NCI-H146 treated with DMSO at 0.1 percent for 48 hours (cell line): ENCODE results near the gene IL12RB1.
"Not testable (repeated sequence)": the region's sequence is repeated elsewhere in the genome, so short reads cannot be mapped to it uniquely, and the experiment has no call there.

Experiments used
- DNase-seq: peaks from one replicate; lab custom pipeline; 2025; ENCODE audit not compliant: unreplicated experiment; lab: John Stamatoyannopoulos, UW

The IL12RB1 gene

DNA sequence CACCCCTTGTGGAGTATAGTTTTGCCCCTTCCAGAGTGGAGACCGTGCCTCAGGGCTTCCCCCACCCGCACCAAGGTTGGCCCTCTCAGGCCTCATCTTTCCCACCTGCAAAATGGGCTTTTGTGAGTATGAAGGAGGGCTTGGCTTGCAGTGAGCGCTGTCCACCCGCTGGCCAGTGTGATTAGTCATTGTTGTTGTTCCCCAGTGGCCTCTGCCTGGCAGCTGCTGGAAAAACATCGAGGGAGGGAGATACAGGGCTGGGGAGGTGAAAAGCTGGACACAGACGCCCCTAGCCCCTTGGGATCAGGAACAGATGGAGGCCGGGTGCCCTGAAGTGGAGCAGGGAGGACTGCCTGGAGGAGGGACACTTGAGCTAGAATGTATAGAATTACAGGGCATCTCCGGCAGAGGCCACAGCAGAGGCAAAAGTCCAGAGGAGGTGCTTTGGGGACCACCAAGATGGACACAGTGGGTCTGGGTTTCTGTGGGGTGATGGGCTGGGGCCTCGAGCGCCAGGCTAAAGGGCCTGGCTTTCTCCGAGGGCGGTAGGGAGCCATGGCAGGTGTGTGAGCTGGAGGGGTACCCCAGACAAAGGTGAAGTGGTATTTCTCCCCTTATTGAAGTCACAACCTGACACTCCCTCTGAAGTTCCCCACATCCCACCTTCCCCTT, 3.9 kb upstream of the IL12RB1 start:
- no peak for DNase-seq

DNA sequence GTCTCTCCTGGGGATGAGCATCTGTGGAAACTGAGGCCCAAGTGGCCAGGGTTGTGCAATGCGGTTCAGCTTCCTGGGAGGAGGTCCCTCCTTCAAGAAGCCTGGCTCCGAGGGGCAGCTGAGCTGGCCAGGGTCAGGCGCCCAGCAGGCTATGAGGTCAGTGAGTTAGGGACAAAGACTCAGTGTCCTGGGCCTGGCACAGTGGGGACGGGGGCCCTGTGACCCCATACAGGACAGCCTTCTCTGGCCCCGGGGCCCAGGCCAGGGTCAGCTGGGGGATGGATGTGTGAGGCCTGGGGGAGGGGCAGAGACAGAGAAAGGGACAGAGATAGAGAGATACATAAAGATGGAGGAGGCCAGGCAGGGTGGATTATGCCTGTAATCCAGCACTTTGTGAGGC, 3.0 kb upstream of the IL12RB1 start:
- DNase-seq, result no peak

DNA sequence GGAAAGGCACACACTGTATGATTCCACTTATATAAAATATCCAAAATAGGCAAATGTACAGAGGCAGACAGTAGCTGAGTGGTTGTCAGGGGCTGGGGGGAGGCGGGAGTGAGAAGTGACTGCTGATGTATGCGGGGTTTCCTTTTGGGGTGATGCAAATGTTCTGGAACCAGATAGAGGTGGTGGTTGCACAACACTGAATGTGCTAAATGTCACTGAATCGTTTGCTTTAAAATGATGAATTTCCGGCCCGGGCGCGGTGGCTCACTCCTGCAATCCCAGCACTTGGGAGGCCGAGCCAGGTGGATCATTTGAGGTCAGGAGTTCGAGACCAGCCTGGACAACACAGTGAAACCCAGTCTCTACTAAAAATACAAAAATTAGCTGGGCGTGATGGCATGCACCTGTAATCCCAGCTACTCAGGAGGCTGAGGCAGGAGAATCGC, 2.4 kb upstream of the IL12RB1 start:
- DNase-seq, result not testable (repeated sequence)

DNA sequence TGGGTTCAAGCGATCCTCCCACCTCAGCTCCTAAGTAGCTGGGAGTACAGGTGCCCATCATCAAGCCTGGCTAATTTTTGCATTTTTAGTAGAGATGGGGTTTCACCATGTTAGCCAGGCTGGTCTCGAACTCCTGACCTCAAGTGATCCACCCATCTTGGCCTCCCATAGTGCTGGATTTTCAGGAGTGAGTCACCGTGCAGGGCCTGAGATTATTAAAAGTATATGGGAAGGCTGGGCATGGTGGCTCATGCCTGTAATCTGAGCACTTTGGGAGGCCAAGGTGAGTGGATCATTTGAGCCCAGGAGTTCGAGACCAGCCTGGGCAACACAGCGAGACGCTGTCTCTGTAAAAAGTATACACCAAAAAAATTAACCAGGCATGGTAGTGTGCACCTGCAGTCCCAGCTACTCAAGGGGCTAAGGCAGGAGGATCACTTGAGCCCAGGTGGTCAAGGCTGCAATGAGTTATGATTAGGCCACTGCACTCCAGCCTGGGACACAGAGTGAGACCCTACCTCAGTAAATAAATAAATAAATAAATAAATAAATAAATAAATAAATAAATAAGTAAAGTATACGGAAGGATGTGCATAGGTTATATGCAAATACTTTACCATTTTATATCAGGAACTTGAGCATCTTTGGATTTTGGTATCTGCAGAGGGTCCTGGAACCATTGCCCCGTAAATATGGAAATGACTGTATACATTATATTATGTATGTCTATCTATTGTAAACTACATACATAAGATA, 854 bp downstream of the IL12RB1 start:
- no peak for DNase-seq

DNA sequence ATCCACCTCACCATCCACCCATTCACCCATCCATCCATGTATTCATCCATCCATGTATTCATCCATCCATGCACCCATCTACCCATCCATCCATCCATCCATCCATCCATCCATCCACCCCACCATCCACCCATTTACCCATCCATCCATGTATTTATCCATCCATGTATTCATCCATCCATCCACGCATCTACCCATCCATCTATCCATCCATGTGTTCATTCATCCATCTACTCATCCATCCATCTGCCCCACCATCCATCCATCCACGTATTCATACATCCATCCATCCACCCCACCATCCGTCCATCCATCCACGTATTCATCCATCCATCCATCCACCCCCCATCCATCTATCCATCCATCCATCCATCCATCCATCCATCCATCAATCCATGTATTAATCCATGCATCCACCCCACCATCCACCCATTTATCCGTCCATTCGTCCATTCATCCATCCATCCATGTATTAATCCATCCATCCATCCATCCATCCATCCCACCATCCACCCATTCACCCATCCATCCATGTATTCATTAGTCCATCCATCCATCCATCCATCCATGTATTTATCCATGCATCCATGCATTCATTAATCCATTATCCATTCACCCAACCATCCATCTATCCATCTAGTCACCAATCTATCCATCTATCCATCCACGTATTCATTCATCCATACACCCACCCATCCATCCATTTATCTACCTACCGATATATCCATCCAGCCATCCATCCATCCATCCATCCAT, 2.6 kb downstream of the IL12RB1 start:
- no peak for DNase-seq

DNA sequence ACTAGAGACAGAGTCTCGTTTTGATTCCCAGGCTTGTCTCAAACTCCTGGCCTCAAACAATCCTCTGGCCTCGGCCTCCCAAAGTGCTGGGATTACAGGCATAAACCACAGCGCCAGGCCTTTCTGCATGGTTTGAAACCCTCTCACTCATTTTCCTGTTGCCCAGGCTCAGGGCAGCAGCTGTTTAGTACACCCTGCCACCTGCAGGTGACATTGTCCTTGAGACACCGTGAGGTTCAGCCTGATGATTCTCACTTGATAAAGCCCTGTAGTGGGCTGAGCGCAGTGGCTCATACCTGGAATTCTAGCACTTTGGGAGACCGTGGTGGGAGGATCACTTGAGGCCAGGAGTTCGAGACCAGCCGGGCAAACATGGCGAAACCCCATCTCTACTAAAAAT, 12.5 kb downstream of the IL12RB1 start:
- DNase-seq, result peak; percentile 15

DNA sequence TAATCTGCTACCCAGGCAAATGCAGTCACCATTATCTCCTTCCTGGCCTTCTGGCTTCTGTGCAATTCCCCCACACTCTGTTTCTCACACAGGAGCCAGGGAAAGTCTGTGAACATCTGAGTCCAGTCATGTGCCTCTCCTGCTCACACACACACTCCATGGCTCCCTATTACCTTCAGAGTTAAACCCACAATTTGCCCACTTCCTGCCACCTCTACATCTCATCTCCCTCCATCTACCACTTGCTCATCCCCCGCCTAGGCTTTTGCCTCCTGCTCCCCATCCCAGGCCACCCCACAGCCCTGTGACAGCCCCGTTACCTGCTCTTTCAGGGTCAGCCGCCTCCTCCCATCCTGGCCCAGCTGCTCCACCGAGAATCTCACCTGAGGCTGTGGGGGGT, 13.5 kb downstream of the IL12RB1 start:
- no peak for DNase-seq

DNA sequence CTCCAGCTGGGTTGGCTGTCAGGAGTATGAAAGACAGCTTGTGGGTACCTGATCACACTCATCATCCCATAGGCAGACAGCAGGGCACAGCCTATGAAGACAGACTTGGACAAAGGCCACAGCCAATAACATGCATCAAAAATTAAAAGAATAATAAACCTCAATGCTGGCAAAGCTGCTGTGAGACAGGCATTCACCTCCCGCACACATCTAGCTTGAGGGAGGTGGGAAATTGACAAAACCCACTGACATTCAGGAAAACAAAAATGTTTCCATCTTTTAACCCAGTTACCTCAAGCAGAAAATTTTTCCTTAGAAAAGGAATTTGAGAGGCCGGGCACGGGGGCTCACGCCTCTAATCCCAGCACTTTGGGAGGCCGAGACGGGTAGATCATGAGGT, 14.4 kb downstream of the IL12RB1 start:
- DNase-seq, result no peak

DNA sequence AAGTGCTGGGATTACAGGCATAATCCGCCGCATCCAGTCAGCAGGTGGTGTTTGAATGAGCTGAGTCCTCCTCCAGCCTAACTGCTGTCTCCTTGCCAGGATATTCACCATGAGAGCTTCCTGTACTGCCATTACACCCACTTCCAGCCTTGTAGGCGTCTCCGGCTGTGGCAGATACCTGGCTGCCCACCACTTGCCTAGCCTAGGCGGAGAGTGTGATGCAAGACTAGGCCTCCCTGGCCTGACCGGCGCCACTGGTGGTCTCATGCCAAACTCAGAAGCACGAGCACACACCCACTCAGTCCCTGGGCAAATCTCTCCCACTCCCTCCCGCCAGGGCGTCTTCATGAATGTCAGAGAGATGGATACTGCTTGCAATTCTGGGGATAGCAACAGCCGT, 16.6 kb downstream of the IL12RB1 start:
- DNase-seq, result no peak

DNA sequence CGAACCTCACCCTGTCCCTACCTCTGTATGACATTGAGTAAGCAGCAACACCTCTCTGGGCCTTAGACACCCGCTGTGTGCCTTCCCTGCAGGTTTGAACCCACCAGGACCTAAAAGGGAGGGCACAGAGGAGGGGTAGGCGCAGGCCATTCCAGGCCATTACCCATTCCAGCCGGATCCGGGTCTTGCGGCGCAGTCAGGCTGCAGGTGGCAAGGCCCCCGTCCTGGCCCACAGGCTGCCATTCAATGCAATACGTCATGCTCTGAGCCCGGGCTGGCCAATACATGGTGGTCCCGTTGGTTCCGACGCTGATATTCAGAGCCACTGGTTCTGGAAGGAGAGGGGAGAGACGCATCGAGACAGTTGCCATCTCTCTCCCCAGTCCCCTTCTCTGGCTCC, 17.4 kb downstream of the IL12RB1 start:
- DNase-seq, result no peak

DNA sequence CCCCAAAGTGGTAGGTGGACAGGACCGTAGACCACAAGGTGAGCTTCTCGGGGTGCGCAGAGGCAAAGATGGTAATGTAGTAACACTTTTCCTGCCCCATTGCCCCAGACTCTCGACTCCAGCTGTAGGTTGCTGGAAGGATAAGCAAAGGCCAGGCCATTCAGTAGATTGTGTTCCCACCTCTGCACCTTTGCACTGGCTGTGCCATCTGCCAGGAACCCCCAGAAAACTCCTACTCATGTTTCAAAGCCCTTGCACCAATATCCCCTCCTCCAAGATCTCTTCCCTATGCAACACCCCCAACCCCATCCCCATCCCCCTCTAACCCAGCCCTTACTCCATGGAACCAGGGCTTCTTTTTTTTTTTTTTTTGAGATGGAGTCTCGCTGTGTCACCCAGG, 18.3 kb downstream of the IL12RB1 start:
- no peak for DNase-seq

DNA sequence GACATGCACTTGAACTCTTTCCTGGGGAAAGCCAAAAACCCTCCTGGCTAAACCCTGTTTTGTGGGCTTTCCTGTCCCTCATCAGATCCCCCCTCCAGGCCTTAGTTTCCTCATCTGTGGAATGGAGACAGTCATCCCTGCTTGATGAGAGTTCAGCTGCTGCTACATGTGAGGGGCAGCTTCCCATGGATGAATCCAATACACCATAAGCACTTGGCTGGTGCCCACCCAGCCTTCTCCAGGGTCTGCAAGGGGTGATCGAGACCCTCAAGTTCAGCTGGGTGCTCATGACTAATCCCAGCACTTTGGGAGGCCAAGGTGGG, 21.6 kb downstream of the IL12RB1 start:
- DNase-seq, result no peak

DNA sequence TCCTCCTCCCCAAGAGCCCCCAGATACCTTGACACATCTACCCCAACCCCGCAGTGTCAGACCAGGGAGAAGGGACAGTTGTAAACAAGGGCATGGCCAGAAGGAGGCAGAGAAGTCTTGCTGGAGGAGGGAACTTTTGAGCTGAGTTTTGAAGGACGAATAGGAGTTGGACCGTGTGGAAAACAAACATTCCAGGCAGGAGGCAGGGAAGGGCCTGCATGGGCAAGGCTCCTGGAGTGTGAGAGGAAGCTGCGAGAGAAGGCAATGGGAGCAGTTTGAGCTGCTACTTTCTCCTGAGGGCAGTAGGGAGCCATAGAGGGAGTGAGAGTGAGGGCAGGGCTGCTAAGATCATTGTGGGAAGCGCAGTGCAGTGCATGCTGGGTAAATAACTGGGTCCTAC, 23.3 kb downstream of the IL12RB1 start:
- no peak for DNase-seq

DNA sequence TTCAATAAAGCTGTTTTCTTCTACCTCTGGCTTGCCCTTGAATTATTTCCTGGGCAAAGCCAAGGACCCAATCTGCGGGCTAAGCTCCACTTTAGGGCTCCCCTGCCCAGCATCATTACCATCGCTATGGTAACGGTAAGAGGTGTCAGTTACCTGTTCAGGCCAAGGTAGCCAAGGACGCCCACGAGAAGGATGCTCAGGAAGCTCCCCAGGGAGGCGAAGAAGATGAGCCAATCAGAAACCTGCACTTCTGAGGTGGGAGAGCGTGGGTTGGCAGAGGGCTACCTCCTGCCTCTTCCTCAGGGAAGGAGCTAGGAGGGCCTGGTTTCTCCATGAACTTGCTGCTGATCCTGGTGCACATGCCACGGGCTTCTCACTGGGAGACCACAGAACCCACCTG, 24.7 kb downstream of the IL12RB1 start:
- DNase-seq, result no peak

DNA sequence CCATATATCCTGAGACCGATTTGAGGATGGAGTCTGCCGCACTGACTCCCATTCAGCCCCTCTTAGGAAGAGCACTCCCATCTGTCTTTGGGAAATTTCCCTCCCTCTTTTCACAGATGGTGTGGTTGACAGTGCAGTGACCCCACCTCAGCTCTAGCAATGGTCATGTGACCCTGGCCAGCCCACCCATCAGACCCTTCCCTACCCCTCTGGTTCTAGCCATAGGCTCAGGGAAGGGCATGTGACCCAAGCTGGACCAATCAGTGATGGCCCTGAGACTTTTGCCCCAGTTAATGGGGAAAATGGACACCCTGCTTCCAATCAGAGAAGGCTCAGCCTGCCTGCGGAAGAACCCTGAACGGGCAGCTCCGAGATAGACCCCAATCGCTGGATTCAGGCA, 26.3 kb downstream of the IL12RB1 start:
- no peak for DNase-seq

DNA sequence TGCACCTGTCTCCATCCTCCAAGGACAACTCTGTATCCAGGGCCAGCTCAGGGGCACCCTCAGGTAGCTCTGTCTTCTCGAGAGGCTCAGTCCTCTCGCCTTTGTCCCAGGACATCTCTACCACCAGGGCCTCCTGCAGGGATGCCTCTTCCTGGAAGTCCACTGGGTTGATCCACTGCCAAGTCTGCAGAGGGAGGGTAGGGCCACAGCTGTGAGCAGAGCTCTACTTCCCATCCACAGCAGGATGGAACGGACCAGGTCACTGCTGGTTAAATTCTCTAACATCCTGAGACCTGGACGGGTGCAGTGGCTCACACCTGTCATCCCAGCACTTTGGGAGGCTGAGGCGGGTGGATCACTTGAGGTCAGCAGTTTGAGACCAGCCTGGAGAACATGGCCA, 26.8 kb downstream of the IL12RB1 start:
- no peak for DNase-seq

DNA sequence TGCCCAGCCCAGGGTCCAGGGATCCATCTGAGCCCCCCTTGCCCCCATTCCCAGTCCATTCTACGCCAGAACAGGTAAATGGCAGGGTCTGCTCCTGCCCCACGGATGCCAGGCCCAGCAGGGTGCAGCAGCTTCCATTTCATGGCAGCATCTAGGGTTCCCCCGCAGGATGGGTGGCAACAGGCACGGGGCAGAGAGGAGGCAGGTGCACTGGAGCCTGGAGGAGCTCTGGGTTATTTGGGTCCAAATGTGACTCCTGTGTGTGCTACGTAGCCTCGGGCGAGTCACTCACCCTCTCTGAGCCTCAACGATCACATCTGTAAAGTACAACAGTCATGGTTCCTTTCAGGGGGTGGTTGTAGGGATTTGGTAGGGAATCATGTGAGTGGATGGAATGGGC, 27.4 kb downstream of the IL12RB1 start:
- DNase-seq, result no peak

DNA sequence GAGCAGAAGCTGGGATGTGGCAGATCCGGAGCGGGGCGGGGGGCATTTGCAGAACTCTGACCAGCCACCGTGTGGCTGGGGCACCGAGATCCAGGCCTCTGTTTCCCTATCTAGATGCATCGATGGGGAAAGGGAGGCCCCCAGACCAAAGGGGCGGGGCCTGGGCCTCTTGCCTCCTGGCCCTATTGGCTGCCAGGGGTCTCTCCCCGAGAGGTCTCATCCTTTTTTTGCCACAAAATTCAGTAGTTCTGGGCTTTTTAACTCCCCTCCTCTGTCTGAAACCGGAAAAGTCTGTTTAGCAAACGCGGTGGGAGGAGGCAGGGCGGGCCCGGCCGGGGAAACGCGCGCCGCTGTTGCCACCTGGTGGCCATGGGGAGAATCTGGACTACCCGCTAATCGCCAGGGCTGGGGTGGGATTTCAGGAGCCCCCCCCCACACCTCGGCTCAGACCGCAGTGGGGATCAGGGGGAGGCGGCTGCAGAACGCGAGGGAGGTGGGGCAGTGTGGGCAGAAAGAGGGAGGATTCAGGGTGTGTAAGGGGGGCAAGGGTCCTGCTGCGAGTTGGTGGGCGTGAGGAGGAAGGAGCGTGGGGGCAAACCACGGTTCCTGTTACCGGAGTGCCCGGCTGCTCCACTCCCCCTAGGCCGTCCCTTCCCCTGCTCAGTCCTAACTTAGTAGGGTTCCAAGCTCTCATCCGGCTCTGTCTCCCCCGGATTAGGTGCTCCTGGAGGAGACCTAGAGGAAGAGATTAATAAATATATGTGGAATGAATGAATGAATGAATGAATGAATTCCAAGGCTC, 28.3 kb downstream of the IL12RB1 start:
- DNase-seq, result peak; percentile 14

DNA sequence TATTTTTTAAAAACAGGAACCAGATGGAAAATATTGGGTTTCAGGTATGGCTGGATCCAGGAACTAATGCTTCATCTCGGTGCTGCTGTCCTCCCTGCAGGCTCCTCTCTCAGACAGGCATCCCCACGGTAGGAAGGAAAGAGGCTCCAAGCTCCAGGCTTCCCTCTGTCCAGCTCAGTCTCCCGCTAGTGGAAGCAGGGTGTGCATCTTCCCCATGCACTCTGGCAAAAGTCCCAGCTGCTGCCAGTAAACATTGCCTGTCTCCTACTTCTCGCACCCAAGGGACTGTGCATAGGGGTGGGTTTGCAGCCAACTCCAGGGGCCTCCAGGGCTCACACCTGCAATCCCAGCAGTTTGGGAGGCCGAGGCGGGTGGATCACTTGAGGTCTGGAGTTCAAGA, 29.2 kb downstream of the IL12RB1 start:
- no peak for DNase-seq

DNA sequence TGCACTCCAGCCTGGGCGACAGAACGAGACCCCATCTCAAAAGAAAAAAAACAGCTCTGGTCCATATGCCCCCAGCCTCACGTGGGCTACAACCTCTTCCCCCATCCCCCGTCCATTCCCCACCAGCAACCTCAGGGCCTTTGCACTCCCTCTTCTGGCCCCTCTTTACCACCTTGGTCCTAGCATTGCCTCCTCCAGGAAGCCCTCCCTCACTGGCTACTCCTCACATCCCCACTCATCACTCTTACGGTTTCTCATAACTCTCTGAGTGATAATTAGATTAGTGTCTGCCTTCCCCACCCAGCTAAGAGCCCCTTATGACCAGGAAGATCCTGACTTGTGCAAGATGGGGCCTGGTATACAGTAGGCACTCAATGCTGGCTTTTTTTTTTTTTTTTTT, 30.8 kb downstream of the IL12RB1 start:
- no peak for DNase-seq

DNA sequence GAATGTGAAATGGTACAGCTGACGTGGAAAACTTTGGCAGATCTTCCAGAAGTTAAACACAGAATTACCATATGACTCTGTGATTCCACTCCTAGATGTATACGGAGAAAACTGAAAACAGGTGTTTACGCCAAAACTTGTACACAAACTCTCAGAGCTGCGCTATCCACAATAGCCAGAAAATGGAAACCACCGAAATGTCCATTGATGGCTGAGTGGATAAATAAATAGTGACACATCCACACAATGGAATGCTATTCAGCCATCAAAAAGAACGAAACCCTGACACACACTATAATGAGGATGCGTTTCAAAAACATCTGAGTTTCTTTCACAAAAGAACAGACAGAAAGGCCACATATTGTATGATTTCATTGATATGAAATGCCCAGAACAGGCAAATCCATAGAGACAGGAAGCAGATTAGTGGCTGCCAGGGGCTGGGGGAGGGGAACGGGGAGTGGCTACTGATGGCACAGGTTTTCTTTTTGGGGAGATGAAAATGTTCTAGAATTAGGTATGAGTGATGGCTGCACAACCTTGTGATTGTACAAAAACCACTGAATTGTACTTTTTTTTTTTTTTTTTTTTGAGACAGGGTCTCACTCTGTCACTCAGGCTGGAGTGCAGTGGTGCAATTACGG, 33.0 kb downstream of the IL12RB1 start:
- DNase-seq, result no peak
